Measurements from ENCODE around the gene ZFP3.
"Not testable (repeated sequence)": the region's sequence is repeated elsewhere in the genome, so short reads cannot be mapped to it uniquely, and the experiment has no call there.

ZFP3 gene

DNA sequence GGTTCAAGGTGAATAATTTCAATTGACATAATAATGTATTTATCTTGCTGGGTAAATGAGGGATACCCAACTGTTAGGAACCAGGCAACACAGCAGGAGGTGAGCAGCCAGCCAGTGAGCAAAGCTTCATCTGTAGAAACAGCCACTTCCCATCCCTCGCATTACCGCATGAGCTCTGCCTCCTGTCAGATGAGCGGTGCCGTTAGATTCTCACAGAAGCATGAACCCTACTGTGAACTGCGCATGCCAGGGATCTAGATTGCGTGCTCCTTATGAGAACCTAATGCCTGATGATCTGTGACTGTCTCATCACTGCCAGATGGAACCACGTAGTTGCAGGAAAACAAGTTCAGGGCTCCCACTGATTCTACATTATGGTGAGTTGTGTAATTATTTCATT lies 46.6 kb downstream of the ZFP3 start:
- not testable (repeated sequence) for DNase-seq (ENCODE audit: low spot score)

DNA sequence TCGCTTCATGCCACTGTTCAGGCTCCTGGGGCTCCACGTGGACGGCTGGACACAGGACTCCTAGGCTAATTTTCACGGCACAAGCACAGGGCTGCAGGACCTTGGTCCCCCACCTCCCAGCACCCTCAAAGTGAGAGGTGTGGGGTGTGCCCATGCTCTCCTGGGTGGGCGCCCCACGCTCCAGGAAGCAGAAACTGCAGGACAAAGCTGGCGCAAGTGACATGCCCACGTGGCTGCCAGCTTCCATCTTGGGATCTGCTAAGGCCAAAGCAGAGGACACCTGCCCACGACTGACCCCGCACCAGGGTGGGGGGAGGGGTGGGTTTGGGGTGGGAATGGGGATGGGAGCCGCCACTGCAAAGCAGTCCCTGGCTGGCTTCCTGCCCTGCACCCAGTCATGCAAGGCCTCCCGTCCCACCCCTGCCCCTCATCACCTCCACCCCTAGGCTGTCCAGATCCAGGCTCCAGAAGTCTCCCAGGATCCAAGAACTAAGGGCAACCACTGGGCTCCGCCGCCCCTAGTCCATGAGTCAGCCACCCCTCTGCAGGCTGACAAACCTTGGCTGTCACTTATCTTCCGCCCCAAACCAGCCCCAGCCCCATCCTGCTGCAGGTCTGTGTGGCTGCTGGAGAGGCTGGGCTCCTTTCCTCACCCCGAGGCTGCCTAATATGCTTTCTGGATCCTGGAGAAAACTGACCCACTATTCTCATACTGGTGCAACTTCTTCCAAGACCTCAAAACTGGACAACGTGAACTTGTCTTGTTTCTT lies 48.6 kb downstream of the ZFP3 start:
- no peak for DNase-seq (ENCODE audit: low spot score)

DNA sequence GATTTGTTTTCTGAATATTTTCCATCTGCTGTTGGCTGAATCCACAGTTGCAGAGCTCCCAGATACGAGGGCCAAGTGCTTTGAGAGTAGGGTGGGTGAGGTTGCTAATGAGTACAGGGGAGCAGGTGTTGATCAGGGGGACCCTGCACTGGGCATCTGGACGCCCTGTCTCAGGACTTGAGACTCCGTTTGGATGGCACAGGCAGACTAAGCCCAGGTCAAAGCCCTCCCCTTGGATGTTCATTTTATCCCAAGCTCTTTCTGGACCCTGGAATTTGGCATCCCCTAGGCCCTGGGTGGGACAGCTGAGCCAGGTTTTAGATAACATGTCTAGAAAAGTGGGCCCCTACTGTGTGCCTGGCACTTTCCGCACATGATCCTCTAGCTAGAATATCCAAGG lies 49.6 kb downstream of the ZFP3 start:
- DNase-seq (ENCODE audit: low spot score), result peak; percentile 5

DNA sequence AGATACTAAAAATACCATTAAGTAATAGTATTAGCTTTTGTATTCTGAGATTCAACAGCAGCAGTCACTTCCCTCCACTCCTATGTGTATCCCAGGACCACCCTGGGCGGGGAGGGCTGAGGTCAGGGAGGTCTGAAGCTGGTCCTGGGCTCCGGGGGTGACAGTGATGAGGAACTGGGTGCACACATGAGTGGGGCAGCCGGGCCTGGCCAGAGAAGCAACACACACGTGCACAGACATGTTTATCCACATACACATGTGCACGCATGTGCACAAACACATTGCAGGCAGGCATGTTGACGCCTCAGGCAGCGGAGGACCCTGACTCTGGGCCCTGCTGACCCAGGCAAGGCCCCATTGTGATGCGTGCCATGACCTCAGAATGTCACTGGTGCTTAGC lies 50.1 kb downstream of the ZFP3 start:
- DNase-seq (ENCODE audit: low spot score), result not testable (repeated sequence)

DNA sequence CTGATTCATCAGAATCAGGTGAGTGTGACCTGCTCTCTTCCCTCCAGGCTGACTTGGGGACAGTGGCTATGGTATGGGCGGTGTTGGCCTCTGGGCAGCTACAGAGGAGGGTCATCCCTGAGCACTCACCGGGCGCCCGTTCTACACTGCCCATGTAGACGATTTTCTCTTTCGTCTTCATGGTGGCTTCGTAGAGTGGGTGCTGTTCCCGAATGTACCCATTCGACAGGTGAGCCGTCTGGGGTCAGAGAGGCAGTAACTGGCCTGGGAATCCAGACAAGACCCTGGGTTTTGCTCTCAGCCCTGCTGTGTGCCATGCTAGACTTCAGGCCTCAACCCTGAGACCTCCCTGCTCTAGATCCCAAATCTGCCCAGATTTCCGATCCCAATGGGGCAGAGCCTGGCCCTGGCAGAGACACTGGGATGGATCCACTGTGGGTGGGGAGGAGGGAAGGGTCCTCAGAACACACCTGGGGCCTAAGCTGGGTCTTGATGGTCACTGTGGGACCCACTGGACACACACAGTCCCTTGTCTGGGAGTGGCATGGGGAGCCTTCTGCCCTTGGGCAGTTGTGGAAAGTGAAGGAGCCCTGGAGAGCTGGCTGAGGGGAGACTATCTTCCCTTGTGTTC lies 50.8 kb downstream of the ZFP3 start:
- no peak for DNase-seq (ENCODE audit: low spot score)

DNA sequence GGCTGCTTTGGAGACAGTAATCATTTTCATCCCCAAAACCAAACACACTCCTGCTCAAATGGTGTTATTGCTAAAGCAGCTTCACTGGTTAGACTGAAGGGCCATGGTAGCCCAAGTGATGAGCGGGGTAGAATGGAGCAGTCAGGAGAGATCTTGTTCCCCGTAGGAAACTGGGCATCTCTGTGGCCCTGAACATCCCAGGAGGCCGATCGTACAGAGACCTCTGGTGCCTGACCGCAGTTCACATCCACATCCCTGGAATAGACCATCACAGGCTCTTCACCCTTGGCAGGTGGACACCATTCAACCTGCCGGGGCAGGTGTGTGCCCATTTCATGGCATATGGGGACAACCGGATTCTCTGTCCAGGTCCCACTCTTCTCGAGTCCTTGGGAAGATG lies 51.5 kb downstream of the ZFP3 start:
- not testable (repeated sequence) for DNase-seq (ENCODE audit: low spot score)

DNA sequence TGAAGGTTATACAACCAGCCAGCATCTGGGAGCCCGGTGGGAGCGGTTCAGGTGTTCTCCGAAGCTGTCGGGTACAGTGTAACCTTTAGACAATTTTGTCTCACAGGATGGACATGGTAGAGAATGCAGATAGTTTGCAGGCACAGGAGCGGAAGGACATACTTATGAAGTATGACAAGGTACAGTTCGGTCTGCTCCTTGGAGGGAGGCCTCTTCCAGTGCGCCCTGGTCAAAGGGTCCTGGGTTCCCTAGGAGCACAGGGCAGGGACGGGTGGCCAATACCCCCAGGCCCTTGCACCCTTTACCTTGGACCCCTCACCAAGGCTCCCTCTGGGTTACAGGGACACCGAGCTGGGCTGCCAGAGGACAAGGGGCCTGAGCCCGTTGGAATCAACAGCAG lies 52.0 kb downstream of the ZFP3 start:
- DNase-seq (ENCODE audit: low spot score), result not testable (repeated sequence)

DNA sequence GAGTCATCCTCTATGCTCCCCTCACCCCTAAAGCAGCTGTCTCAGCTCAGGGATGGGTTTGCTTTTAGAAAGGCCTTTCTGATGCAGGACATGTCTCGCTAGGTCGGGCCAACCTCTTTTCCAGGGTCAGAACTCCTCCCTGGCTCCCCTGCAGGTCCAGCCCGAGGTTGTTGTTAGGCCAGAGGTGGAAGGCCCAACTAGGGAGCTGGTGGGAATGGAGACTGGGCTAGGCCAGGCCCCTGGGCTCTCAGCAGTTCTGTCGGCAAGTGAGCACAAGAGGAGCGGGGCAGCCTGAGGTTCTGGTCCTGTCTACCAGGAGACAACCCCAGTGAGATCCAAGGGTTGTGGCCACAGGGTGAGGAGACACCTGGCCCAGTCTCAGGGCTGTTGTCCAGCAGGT lies 52.4 kb downstream of the ZFP3 start:
- DNase-seq (ENCODE audit: low spot score), result not testable (repeated sequence)

DNA sequence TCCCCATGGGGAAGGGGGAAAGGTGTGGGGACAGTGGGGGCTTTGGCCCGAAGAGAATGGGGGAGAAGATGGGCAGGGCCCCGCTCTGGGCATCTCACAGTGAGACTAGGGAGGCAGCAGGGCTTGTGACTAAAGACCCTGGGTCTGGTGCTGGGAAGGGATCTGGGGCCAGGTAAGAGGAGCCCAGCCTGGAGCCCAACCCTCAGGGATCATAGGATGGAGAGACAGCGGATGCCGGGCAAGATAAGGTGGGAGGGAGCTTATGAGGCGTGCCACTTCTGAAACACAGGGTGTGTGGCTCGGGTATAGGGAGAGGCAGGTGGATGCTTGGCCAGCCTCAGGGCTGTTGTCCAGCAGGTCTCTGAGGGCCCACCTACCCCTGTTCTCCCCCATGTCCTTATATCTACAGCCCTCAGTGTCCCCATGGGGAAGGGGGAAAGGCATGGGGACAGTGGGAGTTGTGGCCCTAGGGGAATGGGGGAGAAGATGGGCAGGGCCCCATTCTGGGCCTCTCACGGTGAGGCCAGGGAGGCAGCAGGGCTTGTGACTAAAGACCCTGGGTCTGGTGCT lies 53.0 kb downstream of the ZFP3 start:
- no peak for DNase-seq (ENCODE audit: low spot score)

DNA sequence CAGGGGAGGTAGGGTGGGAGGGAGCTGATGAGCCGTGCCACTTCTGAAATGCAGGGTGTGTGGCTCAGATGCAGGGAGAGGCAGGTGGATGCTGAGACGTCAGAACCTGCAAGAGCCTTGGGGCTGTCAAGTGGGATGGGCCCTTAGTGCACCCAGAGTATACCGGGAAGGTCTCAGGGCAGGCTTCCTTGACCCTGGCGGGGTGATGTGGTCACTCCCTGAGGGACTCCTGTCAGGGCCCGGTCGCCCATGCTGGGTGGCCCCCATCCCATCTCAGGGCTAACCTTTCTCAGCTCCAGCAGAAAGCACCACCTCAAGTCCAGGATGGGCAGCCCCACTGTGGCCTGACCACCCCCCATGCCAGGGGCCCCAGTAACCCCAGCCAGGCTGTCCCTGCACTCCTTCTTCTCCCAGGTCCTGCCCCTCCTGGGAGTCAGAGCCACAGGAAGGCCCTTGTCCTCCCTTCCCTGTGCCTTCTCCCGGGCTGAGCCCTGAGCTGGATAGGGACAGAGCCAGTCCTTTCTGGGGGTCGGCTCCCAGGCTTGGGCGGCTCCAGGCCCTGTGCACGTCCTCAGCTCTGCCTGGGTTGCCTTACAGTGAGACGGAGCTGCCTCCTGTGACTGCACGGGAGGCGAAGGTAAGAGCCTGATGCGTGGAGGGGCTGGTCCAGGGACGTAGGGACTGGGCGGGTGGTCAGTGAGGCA lies 53.7 kb downstream of the ZFP3 start:
- not testable (repeated sequence) for DNase-seq (ENCODE audit: low spot score)

DNA sequence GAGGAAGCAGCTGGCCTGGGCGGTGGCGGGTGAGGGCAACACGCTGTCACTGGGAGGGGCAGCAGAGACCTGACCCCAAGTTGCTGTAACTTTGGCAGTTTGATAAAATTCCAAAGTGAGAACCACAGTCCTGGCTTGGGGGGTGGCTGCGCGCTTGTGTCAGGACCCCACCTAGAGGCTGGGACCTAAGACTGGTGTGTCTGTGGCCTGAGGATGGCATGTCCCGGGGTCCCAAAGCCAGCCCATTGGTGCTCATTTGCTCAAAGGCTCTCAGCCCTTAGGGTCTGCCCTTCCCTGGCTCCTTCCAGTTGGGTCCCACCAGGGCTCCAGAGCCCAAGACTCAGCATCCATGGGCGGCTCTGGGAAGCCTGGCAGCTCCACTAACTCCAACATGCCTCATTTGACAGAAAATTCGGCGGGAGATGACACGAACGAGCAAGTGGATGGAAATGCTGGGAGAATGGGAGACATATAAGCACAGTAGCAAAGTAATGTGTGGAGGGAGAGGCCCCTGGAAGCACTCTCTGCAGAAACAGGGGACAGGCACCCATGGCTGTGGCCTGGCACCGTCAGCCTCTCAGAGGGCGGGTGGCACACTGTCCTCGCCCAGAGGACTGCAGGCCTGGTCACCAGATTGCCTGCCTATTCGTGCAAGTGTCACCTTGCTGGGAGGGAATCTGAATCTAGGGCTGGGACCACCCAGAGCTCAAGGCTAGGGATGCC lies 54.4 kb downstream of the ZFP3 start:
- DNase-seq (ENCODE audit: low spot score), result not testable (repeated sequence)

DNA sequence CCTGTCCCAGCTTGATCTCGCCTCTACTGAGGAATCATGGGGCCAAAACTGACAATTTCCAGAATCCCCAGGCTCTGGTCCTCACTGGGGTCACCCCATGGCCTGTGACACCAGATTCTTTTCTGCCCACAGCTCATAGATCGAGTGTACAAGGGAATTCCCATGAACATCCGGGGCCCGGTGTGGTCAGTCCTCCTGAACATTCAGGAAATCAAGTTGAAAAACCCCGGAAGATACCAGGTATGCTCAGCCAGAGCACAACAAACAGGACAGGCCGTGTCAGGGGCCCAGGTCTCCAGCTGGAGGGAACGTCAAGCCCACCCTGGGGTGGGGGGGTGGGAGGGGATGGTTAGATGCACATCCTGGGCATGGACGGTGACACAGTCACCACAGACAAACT lies 55.0 kb downstream of the ZFP3 start:
- no peak for DNase-seq (ENCODE audit: low spot score)

DNA sequence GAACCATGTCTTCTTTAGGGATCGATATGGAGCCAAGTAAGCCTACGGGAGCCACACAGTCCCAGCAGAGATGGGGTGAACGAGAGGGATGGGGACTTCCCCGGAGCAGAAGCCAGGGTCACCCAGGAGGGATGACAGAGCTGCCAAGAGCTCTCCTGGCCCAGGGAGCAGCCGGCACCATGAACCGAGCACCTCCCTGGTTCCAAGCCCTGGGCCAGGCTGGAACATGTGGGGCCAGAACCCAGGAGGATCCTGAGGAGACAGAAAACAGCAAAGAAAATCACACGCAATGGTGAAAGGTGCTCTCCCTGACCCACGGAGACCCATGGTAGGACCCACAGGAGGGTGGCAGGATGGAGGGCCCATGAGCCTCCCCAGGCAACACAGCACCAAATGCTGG lies 55.7 kb downstream of the ZFP3 start:
- DNase-seq (ENCODE audit: low spot score), result not testable (repeated sequence)

DNA sequence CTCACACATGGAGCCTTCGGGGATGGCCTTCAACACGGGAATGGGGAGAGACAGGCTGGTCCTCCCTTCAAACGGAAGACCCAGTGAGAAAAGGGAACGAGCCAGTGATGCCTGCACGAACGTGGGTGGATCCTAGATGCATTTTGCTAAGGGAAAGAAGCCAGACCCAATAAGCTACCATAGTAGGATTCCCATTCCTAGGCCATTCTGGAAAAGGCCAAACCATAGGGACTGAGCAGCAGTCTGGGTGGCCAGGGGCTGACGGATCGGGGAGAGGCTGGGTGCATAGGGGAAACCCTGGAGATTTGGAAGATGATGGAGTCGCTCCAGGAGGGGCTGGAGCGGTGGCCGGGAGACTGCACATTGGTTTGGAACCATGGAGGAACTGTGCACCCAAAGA lies 56.3 kb downstream of the ZFP3 start:
- not testable (repeated sequence) for DNase-seq (ENCODE audit: low spot score)

DNA sequence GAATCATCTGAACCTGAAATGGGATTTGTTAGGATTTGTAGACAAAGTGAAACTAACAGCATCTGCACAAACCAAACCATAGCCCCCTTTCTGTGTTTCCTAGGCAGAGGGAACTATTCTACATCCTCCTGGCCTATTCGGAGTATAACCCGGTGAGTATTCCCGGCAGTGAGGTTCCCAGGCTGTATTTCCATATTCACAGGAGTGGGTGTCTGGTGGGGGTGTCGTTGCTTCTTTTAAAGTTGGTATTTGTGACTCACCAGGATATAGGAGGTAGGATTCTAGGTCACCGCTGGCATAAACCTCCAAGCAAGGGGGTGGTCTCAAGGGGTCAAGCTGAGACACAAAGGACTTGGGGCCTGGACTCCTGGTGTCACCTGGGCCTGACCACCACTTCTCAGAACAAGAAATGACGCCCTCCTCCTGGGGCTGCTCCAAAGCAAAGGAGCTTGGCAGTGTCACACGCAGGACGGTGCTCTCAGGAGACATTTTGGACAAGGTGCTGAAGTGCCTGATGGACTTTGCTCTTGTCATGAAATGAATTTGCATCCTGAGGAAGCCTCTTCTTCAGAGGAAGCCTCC lies 57.0 kb downstream of the ZFP3 start:
- DNase-seq (ENCODE audit: low spot score), result not testable (repeated sequence)

DNA sequence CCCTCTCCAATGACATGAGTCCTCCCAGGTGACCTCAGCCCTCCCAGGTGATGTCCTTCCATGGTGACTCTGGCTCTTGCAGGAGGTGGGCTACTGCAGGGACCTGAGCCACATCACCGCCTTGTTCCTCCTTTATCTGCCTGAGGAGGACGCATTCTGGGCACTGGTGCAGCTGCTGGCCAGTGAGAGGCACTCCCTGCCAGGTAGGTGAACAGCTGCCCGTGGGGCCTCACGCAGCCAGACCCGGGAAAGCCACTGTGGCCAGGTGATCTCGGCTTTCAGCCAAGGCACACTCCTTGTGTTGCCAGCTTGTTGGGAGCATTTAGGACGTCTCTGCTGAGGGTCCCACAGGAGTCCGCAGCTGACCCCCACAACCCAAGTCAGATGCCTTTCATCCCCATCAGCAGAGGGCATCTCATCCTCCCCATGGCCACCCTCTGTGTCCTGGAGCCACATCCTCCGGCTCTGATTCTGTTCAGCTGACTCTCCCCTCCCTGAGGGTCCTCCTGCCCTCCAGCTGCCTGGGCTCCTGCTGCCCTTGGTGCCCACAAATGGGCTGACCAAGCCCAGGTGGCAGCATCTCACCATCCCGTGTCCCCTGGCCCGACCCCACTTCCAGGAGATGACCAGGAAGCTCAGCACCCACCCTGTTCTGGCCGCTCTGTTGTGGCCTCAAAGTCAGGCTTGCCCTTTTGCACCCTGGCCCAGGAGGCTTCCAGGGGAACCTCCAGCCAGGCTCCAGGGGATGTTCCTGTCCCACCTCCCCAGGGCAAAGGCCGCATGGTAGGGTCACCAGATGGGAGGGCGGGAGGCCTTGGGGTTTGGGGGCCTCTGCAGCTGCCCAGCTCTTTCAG lies 57.7 kb downstream of the ZFP3 start:
- DNase-seq (ENCODE audit: low spot score), result no peak

DNA sequence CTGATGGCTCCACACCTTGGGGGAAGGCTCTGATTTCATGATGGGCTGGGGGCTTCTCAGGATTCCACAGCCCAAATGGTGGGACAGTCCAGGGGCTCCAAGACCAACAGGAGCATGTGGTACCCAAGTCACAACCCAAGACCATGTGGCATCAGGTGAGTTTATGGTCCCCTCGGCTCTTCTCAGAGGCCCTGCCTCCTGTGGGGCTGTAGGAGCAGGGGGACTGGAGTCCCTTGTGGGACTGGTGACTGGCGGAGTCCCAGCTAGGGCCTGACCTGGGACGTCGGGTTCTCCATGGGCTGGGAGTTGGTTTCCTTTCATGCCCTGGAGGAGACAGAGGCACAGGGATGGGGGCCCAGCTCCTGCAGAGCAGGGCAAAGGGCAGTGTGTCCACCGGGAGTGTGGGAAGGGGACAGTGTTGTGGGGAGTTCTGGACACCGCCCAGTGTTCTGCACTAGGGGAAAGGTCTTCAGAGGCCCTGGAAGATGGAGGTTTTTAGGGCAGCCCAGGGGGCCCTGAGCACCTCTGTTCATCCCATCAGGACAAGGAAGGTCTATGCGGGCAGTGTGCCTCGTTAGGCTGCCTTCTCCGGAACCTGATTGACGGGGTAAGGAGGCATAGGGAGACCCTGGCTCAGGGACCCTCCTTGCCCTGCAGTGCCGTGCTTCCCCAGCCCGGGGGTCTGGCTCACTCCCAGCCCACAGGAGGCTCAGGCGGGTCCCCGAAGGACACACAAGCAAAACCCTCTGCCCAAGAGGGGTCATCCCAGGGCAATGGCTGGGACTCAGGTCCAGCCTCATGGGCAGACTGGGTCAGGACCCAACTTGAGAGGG lies 58.5 kb downstream of the ZFP3 start:
- DNase-seq (ENCODE audit: low spot score), result not testable (repeated sequence)

DNA sequence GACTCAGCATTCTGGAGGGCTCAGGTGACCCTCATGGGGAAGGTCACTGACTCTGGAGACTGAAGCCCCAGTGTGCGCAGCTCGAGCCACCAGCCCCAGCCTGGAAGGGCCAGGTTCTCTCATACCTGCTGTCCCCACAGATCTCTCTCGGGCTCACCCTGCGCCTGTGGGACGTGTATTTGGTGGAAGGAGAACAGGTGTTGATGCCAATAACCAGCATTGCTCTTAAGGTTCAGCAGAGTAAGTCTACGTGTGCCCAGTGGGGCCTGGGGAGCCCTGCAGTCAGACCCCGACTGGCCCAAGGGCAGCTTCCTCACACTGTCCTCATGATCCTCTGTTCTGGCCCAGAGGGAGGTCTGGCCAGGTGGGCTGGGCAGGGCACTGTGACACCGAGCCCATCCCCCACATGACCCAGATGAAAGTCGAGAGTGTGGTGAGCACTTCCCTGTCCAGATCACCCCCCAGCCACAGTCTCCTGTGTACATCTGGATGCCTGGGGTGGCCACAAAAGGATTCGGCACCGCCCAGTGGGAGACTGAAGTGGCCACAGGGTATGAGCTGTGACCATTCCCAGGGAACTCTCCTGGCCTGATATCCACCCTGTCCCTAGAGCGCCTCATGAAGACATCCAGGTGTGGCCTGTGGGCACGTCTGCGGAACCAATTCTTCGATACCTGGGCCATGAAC lies 59.4 kb downstream of the ZFP3 start:
- not testable (repeated sequence) for DNase-seq (ENCODE audit: low spot score)

DNA sequence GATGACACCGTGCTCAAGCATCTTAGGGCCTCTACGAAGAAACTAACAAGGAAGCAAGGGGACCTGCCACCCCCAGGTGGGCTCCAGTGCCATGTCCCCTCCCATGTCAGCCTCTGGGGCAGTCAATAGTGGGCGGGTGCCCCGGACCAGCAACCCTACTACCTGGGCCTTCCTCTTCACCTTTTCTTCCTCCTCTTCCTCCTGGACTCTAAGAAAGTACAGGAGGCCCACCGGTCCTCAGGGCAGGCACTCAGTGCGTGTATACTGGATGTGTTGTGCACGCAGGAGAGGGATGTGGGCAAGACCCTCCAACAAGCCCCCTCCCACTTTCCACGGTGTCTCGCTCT lies 59.9 kb downstream of the ZFP3 start:
- DNase-seq (ENCODE audit: low spot score), result not testable (repeated sequence)
